Tibial nerve (tissue), 4 donors: ENCODE results near the gene THPO. TPM values are rescaled to one million over a fixed set of nuclear protein-coding genes. Genes with fewer than 3 reads are reported as not detected.
A peak's percentile ranks its signal among the peaks of the same experiment; 100 is the strongest.

Experiments used
- DNase-seq, 2 donors: peaks; one replicate each; pipeline ENCODE4 v3.0.0-alpha.2; 2019; ENCODE audit warnings: low spot score in 2 of 2
- H3K27ac ChIP-seq, 4 donors: fragments of 200-600 bp; sonication (generic) in 3 of 4; one replicate each; pipeline ENCODE4 v1.5.1; 2017 to 2019; ENCODE audit warnings: mild to moderate bottlenecking in 1 of 4
- H3K27me3 ChIP-seq, 2 donors: fragments of 200-600 bp; sonication (generic) in 1 of 2; one replicate each; pipeline versions ENCODE4 v1.5.1 to v1.6.0; 2017 to 2019
- H3K36me3 ChIP-seq, 3 donors: fragments of 200-600 bp; sonication (generic); one replicate each; pipeline ENCODE4 v1.5.1; 2018 to 2019
- H3K4me1 ChIP-seq, 4 donors: fragments of 200-600 bp; sonication (generic) in 3 of 4; one replicate each; pipeline ENCODE4 v1.5.1; 2017 to 2019
- H3K4me3 ChIP-seq, 4 donors: fragments of 200-600 bp; sonication (generic) in 3 of 4; one replicate each; pipeline ENCODE4 v1.5.1; 2017 to 2019; ENCODE audit warnings: mild to moderate bottlenecking in 1 of 4, moderate library complexity in 1 of 4
- H3K9me3 ChIP-seq, 4 donors: fragments of 200-600 bp; sonication (generic) in 3 of 4; one replicate each; pipeline ENCODE4 v1.5.1; 2017 to 2019
- CTCF ChIP-seq, 5 experiments: fragments of 200-600 bp in 3 of 5; fragments of 450-650 bp in 2 of 5; sonication (generic) in 3 of 5; IDR thresholded peaks; one replicate each; pipeline ENCODE4 v1.5.1; 2016 to 2019; ENCODE audit warnings: antibody characterized with exemption in 5 of 5, mild to moderate bottlenecking in 3 of 5, moderate library complexity in 2 of 5
- EP300 ChIP-seq, 2 donors: sonication (generic); formaldehyde crosslinking; IDR thresholded peaks; one replicate each; pipeline ENCODE4 v1.6.1; 2017; ENCODE audit warnings: antibody characterized with exemption in 2 of 2, mild to moderate bottlenecking in 1 of 2
- POLR2A ChIP-seq, 2 donors: fragments of 450-650 bp; IDR thresholded peaks; one replicate each; pipeline ENCODE4 v1.6.1; 2017; ENCODE audit warnings: antibody characterized with exemption in 2 of 2, mild to moderate bottlenecking in 2 of 2, moderate library complexity in 2 of 2
- WGBS, 2 donors: methylation state at CpG; one replicate each; pipeline ENCODE4 v1.1.5; 2018; 5-methylcytosine and 5-hydroxymethylcytosine counted together
- total RNA-seq, 4 donors: library from RNA; depleted of rRNA; stranded (reverse); fragments of >200 nt; gene quantifications; one replicate each; pipeline ENCODE4 v1.1.0, GENCODE V29; 2016

The THPO gene
- total RNA-seq, 4 donors from 2014 or later = 0.20 to 0.84 (median 0.44) TPM; not detected in 1

DNA sequence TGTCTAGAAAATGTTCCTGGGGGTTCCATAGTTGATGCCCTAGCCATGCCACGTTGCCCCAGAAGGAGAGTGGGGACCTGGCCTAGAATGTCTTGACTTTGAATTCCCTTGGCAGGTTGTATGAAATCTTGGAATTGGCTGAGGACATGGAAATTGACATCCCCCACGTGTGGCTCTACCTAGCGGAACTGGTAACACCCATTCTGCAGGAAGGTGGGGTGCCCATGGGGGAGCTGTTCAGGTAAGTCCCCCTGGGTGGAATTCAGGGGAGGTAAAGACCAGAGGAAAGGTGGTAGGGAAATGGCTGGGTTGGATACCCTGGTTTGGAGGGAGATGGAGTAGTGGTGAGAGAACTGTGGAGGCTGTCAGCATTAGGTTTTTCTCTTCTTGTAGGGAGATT lies 49.5 kb downstream of the THPO start:
- DNase-seq = no peak
- no peaks in the 10 kb centered on the region for H3K9me3 ChIP-seq
- no peak overlapping the region for H3K4me3 ChIP-seq
- TF ChIP-seq POLR2A (IDR thresholded peaks at IDR 0.05) = no peak
- TF ChIP-seq CTCF (IDR thresholded peaks at IDR 0.05) = no peak
- no peak for TF ChIP-seq EP300 (IDR thresholded peaks at IDR 0.05)
- H3K36me3 ChIP-seq = peaks cover 7 to 100% (median 74%) of the 10 kb centered on the region in 3 donors
- H3K27me3 ChIP-seq = no peaks in the 10 kb centered on the region
- 46 to 64% methylated on average over 3 of the region's 3 CpGs for WGBS, 2 donors
- peaks cover 0 to 7% (median 0%) of the 10 kb centered on the region in 4 donors for H3K4me1 ChIP-seq
- no peak overlapping the region for H3K27ac ChIP-seq

GRCh38 chr3:184327171-184327570 lies 50.8 kb downstream of the THPO start:
- Histone ChIP-seq H3K27ac (no peak overlapping the region), H3K27me3 (no peaks in the 10 kb centered on the region), H3K4me3 (no peak overlapping the region), H3K36me3 (peaks cover 12 to 100% (median 74%) of the 10 kb centered on the region in 3 donors), H3K9me3 (no peaks in the 10 kb centered on the region), H3K4me1 (peaks cover 0 to 12% (median 0%) of the 10 kb centered on the region in 4 donors)
- 90 to 92% methylated on average over 21 of the region's 21 CpGs for WGBS, 2 donors
- no peak for TF ChIP-seq POLR2A (IDR thresholded peaks at IDR 0.05)
- no peak for TF ChIP-seq EP300 (IDR thresholded peaks at IDR 0.05)
- no peak for TF ChIP-seq CTCF (IDR thresholded peaks at IDR 0.05)
- DNase-seq = no peak

DNA sequence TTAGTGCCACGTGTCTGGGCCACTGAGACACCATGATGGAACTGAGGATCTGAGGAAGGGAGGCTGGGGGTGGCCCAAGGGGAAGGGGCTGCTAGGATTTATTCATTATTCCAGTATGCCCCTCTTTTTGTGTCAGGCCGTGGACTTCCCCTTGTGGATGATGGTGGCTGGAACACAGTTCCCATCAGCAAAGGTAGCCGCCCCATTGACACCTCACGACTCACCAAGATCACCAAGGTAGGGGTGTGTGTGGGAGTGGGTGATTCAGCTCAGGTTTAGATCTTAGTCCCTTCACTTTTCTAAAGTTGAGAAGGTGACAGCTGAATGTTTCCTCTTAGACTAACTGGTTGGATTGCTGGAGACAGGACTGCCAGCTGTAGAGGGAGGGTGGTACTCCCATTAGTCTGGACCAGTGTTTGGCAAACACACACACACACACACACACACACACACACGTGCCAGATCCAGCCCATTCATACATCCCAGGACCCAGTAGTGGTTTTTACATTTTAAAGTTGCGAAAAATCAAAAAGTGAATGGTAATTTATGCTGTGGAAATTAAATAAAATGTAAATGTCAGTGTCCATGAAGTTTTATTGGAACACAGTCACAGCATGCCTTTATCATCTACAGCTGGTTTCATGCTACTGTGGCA lies 52.2 kb downstream of the THPO start:
- Histone ChIP-seq H3K27ac (peak overlapping the region in 1 of 4 donors; percentile 2), H3K9me3 (no peaks in the 10 kb centered on the region), H3K36me3 (peaks cover 19 to 100% (median 75%) of the 10 kb centered on the region in 3 donors)

GRCh38 chr3:184325269-184325668 lies 52.7 kb downstream of the THPO start:
- DNase-seq = no peak
- Histone ChIP-seq H3K27me3 (no peaks in the 10 kb centered on the region), H3K9me3 (no peaks in the 10 kb centered on the region), H3K4me3 (no peak overlapping the region), H3K36me3 (peaks cover 19 to 100% (median 74%) of the 10 kb centered on the region in 3 donors), H3K27ac (peak overlapping the region in 1 of 4 donors; percentile 20), H3K4me1 (peaks cover 0 to 31% (median 7%) of the 10 kb centered on the region in 4 donors)
- WGBS, 2 donors = 90 to 92% methylated on average over 13 of the region's 13 CpGs
- TF ChIP-seq POLR2A (IDR thresholded peaks at IDR 0.05) (no peak), EP300 (IDR thresholded peaks at IDR 0.05) (no peak), CTCF (IDR thresholded peaks at IDR 0.05) (no peak)

More for the DNA sequence above, 52.2 kb downstream of the THPO start:
- no peak for DNase-seq
- Histone ChIP-seq H3K27me3 (no peaks in the 10 kb centered on the region), H3K4me1 (peaks cover 0 to 25% (median 2%) of the 10 kb centered on the region in 4 donors), H3K4me3 (no peak overlapping the region)
- TF ChIP-seq EP300 (IDR thresholded peaks at IDR 0.05) = no peak
- TF ChIP-seq POLR2A (IDR thresholded peaks at IDR 0.05) = no peak
- TF ChIP-seq CTCF (IDR thresholded peaks at IDR 0.05) = no peak
- WGBS, 2 donors = 83 to 84% methylated on average over 6 of the region's 6 CpGs

GRCh38 chr3:184323696-184324095 lies 54.3 kb downstream of the THPO start:
- TF ChIP-seq EP300 (IDR thresholded peaks at IDR 0.05) = peak in 1 of 2 donors; percentile 32
- TF ChIP-seq CTCF (IDR thresholded peaks at IDR 0.05) = no peak
- no peak for TF ChIP-seq POLR2A (IDR thresholded peaks at IDR 0.05)
- Histone ChIP-seq H3K27ac (peak overlapping the region in 2 of 4 donors; percentile 26 to 96), H3K4me1 (peaks cover 0 to 47% (median 21%) of the 10 kb centered on the region in 4 donors), H3K27me3 (no peaks in the 10 kb centered on the region), H3K4me3 (no peak overlapping the region), H3K36me3 (peaks cover 19 to 86% (median 67%) of the 10 kb centered on the region in 3 donors), H3K9me3 (no peaks in the 10 kb centered on the region)
- 69 to 91% methylated on average over 8 of the region's 8 CpGs for WGBS, 2 donors
- no peak for DNase-seq
